GM12892 (cell line): ENCODE data around the gene TTYH3. TPM values are rescaled to one million over a fixed set of nuclear protein-coding genes. Genes with fewer than 3 reads are reported as not detected.
A peak's percentile ranks its signal among the peaks of the same experiment; 100 is the strongest.
"Not testable (repeated sequence)": the region's sequence is repeated elsewhere in the genome, so short reads cannot be mapped to it uniquely, and the experiment has no call there.

Source experiments
- DNase-seq: peaks from one replicate; pipeline ENCODE4 v3.0.0; 2011; ENCODE audit not compliant: insufficient read length
- FAIRE-seq: peaks from 2 replicates; lab custom pipeline; 2011; peaks lifted over from hg19 to GRCh38; lab: Jason Lieb, UNC
- POLR2A ChIP-seq: IDR thresholded peaks from 2 replicates; pipeline ENCODE4 v1.6.1; 2011; ENCODE audit warnings: low read depth, low read length, control low read depth
- POLR2AphosphoS5 ChIP-seq: IDR thresholded peaks from 2 replicates; pipeline ENCODE4 v1.6.1; 2011; ENCODE audit warnings: low read depth, low read length, control low read depth
- TAF1 ChIP-seq: IDR thresholded peaks from 2 replicates; pipeline ENCODE4 v1.6.1; 2011; ENCODE audit warnings: low read depth, mild to moderate bottlenecking, control low read depth, low read length, borderline replicate concordance
- polyA plus RNA-seq: library from polyadenylated mRNA; unstranded; fragments of >200 nt; gene quantifications from one replicate; pipeline ENCODE4 v1.2.1, GENCODE V29; 2012; ENCODE audit warnings: missing spikeins, inconsistent platforms; ENCODE audit not compliant: missing spikeins

The TTYH3 gene, protein sequence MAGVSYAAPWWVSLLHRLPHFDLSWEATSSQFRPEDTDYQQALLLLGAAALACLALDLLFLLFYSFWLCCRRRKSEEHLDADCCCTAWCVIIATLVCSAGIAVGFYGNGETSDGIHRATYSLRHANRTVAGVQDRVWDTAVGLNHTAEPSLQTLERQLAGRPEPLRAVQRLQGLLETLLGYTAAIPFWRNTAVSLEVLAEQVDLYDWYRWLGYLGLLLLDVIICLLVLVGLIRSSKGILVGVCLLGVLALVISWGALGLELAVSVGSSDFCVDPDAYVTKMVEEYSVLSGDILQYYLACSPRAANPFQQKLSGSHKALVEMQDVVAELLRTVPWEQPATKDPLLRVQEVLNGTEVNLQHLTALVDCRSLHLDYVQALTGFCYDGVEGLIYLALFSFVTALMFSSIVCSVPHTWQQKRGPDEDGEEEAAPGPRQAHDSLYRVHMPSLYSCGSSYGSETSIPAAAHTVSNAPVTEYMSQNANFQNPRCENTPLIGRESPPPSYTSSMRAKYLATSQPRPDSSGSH
- 4.7 TPM for polyA plus RNA-seq

GRCh38 chr7:2631946-2632732 is at the start of gene TTYH3:
TTYH3 (plus strand) TSS chr7:2631986; CDS start chr7:2632156, 170 bp downstream.
- peak; percentile 50 for FAIRE-seq
- TF ChIP-seq POLR2AphosphoS5 (no peak), TAF1 (no peak), POLR2A (no peak)
- DNase-seq = no peak

DNA sequence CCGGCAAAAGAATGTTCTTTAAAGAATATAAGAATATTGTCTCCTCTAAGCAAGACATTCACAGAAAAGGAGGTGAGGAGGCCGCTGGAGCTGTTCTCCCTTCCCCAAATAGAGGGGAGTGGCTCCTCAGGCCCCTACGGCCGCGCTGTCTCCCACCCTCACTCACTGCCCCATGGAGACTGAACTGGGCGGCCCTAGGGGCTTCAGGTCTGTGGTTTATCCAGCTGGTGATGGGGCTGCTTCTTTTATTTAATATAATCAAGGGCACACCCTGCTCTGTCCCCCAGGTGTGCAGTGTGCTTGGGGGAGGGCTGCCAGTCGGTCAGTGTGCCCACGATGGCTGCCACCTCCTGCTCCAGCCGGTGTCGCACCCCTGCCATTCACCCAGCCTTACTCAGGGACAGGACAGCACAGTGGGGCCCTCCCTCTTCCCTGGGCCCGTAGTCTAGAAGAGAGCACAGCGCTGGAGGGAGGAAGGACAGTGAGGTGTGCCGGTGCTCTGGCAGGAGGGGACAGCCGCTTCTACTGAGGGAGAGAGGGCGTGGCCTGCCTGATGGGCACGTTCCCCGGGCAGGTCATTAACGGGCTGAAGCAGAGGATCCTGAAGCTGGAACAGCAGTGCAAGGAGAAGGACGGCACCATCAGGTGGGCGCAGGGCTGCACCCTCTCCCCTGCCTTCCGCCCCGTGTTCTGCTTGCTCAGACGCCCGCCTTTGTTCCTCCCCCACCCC is 49.6 kb upstream of the TTYH3 start:
- no peak for TF ChIP-seq POLR2A
- no peak for TF ChIP-seq POLR2AphosphoS5
- TF ChIP-seq TAF1 = no peak
- no peak for FAIRE-seq
- DNase-seq = no peak

DNA sequence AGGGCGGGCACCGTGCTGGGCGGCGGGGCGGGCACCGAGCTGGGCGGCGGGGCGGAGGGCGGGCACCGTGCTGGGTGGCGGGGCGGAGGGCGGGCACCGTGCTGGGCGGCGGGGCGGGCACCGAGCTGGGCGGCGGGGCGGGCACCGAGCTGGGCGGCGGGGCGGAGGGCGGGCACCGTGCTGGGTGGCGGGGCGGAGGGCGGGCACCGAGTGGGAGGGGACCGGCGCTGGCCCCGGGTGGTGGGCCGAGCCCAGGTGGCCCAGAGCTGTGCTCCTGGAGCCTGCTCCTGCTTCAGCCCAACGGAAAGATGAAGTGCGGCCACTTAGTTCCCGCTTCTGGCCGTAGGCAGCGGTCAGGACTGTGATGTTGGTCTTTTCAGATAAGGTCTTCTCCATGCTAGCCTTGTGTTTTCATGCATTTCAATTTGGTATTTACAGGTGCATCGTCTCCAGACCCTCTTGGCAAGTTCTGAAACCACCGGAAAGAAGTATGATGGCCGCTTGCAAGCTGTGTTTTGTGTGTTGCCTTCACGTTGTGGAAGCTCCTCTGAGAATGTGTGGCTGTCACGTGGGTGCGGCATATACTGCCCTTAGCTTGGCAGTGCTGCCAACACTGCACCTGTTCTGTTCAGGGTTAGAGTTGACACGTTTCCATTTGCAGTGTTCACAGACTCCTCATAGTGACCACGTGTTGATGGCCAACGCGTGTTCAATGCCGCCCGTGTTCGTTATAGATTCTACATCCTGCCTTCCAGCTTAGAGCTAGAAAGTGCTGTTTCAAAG is 47.8 kb upstream of the TTYH3 start:
- FAIRE-seq = no peak
- TF ChIP-seq POLR2A = no peak
- no peak for TF ChIP-seq TAF1
- no peak for TF ChIP-seq POLR2AphosphoS5

DNA sequence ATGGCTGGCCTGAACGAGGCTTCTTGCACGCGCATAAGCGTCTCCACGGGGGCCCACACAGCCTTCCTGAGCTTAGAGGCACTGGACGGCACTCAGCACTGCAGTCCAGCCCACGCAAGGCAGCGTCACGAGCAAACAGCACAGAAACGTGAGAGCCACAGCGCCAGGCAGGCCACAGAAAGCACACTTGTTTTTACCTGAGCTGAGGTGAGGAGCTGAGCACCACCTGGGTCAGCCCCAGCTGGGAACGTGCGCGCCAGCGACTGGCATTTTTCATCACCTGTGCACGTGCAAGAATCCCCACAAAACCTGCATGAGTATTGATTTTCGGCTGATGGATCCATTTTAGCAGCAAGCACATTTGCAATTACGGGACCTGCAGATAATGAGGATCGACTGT is 46.3 kb upstream of the TTYH3 start:
- DNase-seq = no peak
- no peak for TF ChIP-seq POLR2A
- no peak for TF ChIP-seq TAF1
- no peak for TF ChIP-seq POLR2AphosphoS5
- FAIRE-seq = no peak

More for the DNA sequence above, 47.8 kb upstream of the TTYH3 start:
- no peak for DNase-seq

- TF ChIP-seq POLR2AphosphoS5 = no peak
- no peak for TF ChIP-seq POLR2A
- TF ChIP-seq TAF1 = no peak
- DNase-seq (no peak), FAIRE-seq (no peak)
Measured at GRCh38 chr7:2586326-2587020, 45.3 kb upstream of the TTYH3 start.

- TF ChIP-seq POLR2AphosphoS5 (no peak), POLR2A (no peak), TAF1 (no peak)
- FAIRE-seq (no peak), DNase-seq (no peak)
Measured at GRCh38 chr7:2587134-2587533, 44.7 kb upstream of the TTYH3 start.

DNA sequence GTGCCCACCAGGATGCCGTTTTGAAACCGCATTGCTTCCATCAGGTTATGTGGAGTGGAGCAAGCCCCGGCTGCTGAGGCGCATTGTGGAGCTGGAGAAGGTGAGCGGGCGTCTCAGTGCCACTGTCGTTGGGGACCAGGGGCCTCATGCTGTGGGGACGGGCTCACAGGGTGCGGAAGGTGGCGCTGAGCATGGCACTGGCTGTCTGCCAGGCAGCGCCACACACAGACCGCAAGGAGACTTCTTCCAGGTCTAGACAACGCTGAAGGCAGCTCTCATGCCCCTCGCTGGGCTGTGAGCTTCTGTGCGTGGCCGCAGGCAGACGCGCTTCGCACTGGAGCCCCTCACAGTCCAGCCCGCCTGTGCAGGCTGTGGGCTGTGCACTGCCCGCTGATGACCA is 44.0 kb upstream of the TTYH3 start:
- DNase-seq = no peak
- no peak for FAIRE-seq
- TF ChIP-seq TAF1 (no peak), POLR2AphosphoS5 (no peak), POLR2A (no peak)

DNA sequence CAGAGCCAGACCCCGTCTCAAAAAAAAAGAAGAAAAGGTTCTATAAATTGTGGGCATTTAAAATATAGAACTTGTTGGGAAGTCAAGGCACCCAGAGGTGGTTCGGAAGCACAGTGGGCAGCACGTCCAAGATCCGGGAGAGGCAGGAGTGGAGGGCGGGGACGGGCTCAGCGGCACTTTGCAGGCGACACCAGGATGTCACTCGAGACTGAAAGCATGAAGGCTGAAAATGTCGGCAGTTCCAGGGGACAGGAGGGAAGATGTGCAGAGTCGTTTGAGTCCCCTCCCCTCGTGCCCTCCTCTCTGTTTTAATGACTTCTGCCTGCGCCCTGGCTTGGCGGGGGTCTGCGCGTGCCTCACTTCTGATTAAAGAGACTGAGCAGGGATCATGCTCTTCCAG is 42.4 kb upstream of the TTYH3 start:
- no peak for DNase-seq
- no peak for FAIRE-seq
- TF ChIP-seq POLR2AphosphoS5 = no peak
- TF ChIP-seq POLR2A = no peak
- no peak for TF ChIP-seq TAF1

DNA sequence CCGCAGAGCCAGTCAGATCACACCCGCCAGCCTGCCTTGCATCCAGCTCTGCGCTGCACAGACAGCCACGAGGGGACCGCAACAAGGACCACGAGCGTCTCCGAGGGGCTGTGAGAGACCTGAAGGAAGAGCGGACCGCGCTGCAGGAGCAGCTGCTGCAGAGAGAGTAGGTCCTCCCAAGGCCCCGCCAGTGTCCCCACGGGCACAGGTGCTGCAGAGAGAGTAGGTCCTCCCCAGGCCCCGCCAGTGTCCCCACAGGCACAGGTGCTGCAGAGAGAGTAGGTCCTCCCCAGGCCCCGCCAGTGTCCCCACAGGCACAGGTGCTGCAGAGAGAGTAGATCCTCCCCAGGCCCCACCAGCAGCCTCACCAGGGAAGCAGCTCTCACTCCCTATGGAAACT is 41.8 kb upstream of the TTYH3 start:
- FAIRE-seq = not testable (repeated sequence)

DNA sequence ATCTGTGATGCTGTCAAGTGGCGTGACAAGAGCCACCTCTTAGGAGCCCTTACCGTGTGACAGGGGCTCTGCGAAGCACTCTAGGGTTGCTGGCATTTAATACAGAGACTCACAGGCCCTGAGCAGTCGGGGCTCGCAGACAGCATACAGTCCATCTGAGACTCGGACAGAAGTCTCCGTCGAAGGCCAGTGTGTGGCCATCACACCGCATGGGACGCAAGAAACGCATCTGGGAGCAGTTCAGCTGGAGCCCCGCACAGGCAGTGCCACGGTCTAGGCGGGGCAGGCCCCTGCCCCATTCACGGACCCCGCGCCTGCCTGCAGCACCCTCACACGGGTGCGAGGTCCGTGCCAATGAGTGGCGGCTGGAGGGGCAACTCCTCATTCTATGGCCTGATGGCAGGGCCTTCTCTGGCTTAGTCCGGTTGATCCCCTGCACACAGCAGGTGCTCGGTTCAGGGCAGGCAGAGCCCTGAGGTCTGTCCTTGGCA is 39.4 kb upstream of the TTYH3 start:
- FAIRE-seq = no peak
- TF ChIP-seq POLR2AphosphoS5 (no peak), TAF1 (no peak), POLR2A (no peak)

More for the DNA sequence above, 41.8 kb upstream of the TTYH3 start:
- DNase-seq = not testable (repeated sequence)

More for the DNA sequence above, 39.4 kb upstream of the TTYH3 start:
- DNase-seq = no peak
